ENCODE results near the gene FHAD1.

FHAD1 gene

DNA sequence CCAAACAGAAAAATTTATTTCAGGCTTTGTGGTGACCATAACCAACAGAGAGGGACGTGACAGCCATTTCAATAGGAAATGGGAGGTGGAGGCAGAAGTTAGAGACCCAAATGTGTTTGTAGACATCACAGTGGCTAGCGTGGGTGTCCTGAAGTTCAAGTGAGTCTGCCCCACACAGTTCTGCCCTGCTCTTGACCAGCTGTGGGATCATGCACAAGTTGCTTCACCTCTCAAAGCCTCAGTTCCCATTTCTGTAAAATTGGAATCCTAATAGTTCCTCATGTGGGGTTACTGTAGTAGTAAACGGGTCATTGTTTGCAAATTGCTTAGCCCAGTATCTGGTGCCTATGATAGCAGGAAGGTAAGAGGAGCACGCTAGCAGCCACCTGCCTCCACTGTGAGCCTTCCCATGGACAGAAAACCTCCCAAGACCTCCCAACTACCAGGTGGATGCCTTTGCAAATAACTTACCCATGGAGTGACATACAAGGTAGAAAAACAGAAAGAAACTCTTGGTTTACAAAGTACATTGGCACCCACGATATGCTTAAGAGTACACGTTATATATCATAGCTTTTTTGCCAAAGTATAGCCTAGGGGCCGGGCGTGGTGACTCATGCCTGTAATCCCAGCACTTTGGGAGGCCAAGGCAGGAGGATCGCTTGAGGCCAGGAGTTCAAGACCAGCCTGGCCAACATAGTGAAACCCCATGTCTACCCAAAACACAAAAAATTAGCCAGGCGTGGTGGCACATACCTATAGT, 29.1 kb downstream of the FHAD1 start:
- in situ Hi-C loops (cut with MboI; ENCODE audit: low sequenced_read_pairs), result no loop called here

GRCh38 chr1:15276691-15277446, 29.8 kb downstream of the FHAD1 start:
- in situ Hi-C loops (cut with MboI; ENCODE audit: low sequenced_read_pairs), result no loop called here

DNA sequence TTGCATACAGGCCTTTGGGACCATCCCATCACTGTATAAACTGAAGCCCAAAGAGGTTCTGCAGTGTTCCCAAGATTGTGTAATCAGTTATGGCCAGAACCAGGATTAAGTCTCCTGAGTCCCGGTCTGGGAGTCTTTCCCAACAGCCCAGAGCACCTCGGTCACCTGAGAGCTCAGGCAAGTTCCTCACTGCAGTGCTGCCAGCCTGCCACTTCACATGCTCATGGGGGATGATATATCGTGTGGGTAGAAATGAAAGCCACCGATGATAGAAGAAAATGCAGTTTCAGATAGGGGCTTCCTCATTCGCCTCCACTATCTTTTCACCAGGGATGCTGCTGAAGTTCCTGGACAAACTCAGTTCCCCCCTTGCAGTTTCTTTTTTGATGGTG, 30.4 kb downstream of the FHAD1 start:
- in situ Hi-C loops (cut with MboI; ENCODE audit: low sequenced_read_pairs), result no loop called here

- in situ Hi-C loops (cut with MboI; ENCODE audit: low sequenced_read_pairs), result no loop called here
Observed at GRCh38 chr1:15277933-15278332, 30.9 kb downstream of the FHAD1 start.

DNA sequence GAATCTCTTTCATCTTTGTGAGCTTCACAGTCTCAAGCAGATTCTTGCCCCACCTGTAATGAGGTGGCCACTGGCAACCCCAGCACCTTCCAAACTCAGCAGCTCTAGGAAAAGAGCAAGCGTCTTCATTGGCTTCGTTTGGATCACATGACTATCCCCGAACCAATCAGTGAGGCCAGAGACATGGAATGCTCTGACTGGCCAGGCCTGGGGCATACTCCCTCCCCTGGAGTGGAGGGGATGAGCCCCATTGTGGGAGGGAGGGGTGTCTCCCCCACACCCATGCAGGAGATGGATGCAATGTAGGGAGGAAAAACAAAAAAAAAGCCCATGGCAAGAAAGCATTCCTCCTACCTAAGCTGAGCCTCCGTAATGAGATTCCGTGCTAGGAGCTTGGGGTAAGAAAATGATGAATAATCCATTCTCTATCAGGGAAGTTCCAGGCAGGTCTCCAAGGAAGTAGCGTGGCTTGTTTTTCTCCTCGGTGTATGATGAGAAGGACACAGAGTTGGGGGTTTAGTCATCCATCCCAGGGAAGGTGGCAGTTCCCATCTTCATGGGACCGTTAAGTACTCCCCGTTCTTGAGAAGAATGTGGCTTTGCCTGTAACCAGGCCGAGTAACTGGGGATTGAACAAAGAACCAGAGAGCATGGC, 32.7 kb downstream of the FHAD1 start:
- in situ Hi-C loops (cut with MboI; ENCODE audit: low sequenced_read_pairs), result no loop called here

GRCh38 chr1:15280416-15280815, 33.4 kb downstream of the FHAD1 start:
- in situ Hi-C loops (cut with MboI; ENCODE audit: low sequenced_read_pairs), result no loop called here

- in situ Hi-C loops (cut with MboI; ENCODE audit: low sequenced_read_pairs), result no loop called here
Observed at GRCh38 chr1:15282038-15282437, 35.0 kb downstream of the FHAD1 start.

DNA sequence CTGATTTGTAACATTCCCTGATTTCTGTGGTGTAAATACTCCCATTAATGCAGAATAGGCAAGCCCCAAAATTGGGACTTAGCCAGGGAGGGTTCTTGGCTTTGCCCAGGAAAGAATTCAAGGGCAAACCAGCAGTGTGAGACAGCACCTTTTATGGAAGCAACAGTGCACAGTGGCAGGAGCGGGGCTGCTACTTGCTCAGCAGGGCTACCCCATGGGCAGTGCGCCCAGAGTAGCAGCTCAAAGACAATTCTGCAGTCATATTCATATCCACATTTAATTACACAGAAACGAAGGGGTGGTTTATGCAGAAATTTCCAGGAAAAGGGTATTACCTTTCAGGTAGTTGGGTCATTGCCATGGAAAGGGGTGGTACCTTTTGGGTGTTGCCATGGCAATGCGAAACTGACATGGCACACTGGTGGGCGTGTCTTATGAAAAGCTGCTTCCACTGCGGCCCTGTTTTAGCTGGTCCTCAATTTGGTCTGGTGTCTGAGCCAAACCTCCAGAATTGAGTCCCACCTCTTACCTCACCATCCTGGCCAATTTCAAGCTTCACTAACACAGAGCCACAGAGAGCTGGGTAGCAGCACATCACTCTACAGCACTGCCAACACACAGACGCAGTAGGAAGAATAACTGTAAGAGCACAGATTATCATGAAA, 35.9 kb downstream of the FHAD1 start:
- in situ Hi-C loops (cut with MboI; ENCODE audit: low sequenced_read_pairs), result no loop called here

GRCh38 chr1:15283526-15283925, 36.5 kb downstream of the FHAD1 start:
- in situ Hi-C loops (cut with MboI; ENCODE audit: low sequenced_read_pairs), result no loop called here

DNA sequence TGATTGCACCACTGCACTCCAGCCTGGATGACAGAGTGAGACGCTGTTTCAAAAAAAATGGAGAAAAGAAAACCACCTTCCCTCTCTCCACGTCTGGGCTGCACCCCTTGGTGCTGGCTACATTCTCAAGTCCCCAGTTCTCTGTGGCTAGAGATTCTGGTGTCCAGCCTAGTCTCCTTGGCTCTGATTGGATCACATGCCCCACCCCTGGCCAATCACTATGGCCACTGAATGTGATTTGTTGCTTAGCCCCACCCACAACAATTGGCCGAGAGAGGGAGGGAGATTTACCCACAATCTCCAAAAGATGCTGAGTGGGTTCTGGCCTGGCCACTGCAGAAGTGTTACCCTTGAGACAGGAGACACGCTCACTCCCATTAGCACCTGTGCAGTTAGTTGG, 39.4 kb downstream of the FHAD1 start:
- in situ Hi-C loops (cut with MboI; ENCODE audit: low sequenced_read_pairs), result no loop called here

- in situ Hi-C loops (cut with MboI; ENCODE audit: low sequenced_read_pairs), result no loop called here
Observed at GRCh38 chr1:15287035-15287979, 40.3 kb downstream of the FHAD1 start.

GRCh38 chr1:15288173-15288926, 41.3 kb downstream of the FHAD1 start:
- in situ Hi-C loops (cut with MboI; ENCODE audit: low sequenced_read_pairs), result no loop called here

DNA sequence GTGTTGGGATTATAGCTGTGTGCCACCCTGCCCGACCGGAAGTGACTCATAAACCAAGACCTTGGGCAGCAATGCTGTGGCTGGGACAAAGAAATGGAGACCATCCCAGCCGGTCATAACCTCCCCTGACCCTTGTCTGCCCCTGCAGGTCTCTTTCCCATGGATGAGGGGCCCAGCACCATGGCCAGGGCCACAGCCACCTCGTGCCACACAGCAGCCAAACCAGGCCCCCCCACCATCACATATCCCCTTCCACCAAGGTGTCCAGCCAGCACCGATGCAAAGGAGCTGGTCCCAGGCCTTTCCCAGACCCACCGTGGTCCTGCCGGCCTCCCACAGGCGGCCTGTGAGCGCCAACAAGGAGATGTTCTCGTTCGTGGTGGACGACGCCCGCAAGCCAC, 42.2 kb downstream of the FHAD1 start:
- in situ Hi-C loops (cut with MboI; ENCODE audit: low sequenced_read_pairs), result no loop called here

DNA sequence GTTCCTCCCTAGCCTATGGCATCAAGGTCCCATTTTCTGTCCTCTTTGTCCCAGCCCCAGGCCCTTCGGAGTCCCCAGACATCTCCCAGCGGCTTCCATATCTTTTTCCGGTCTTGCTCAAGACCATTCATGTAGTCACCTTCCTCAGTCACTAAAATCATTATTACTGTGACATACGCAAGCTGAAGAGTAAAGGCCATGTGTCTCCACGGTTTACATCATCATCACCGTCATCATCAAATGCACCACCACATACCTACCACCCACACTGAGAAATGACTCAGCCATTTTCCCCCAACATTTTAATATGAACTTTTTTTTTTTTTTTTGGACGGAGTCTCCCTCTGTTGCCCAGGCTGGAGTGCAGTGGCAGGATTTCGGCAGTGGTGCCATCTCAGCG, 43.4 kb downstream of the FHAD1 start:
- in situ Hi-C loops (cut with MboI; ENCODE audit: low sequenced_read_pairs), result loop anchor here (10.0 kb wide), 1 partner anchor 166 kb away; no protein-coding TSS in a partner anchor

DNA sequence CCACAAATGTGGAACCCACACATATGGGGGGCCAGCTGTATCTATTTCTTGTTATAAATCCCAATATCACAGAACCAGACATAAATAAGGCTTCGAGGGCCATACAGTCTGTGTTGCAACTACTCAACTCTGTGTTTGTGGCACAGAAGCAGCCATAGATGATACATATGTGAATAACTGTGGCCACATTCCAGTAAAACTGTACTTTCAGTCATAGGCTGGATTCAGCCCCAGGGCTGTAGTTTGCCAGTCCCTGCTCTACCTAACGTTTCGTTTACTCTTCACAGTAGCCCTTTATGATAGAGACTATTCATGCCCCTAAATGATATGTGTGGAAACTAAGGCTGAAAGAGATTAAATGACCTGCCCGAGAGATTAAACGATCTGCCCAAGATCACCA, 48.7 kb downstream of the FHAD1 start:
- in situ Hi-C loops (cut with MboI; ENCODE audit: low sequenced_read_pairs), result loop anchor here (10.0 kb wide), 1 partner anchor 171 kb away; no protein-coding TSS in a partner anchor

GRCh38 chr1:15296585-15297321, 49.7 kb downstream of the FHAD1 start:
- in situ Hi-C loops (cut with MboI; ENCODE audit: low sequenced_read_pairs), result loop anchor here (10.0 kb wide), 1 partner anchor 172 kb away; no protein-coding TSS in a partner anchor

- in situ Hi-C loops (cut with MboI; ENCODE audit: low sequenced_read_pairs), result loop anchor here (10.0 kb wide), 1 partner anchor 173 kb away; no protein-coding TSS in a partner anchor
Observed at GRCh38 chr1:15297975-15298374, 51.0 kb downstream of the FHAD1 start.

DNA sequence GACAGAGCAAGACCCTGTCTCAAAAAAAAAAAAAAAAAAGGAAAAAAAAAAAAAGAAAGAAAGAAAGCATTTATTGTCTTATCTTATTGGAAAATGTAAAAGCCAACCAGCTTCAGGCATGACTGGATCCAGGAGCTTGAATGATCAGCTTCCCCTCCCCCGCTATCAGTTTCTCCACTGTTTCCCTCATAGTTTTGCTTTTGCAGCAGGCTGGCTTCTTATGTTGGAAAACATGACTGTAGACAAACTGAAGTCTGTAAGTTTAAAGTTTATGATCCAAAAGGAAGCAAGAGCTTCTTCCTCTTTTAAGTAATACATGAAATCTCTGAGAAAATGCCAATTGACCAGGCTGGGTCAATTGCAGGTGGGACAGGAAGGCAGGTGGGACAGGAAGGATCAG, 52.2 kb downstream of the FHAD1 start:
- in situ Hi-C loops (cut with MboI; ENCODE audit: low sequenced_read_pairs), result loop anchor here (10.0 kb wide), 1 partner anchor 174 kb away; no protein-coding TSS in a partner anchor
